PC-9 (cell line): ENCODE results near the gene ATF2.
A peak's percentile ranks its signal among the peaks of the same experiment; 100 is the strongest.

Experiments
- CTCF ChIP-seq: fragments of 200-600 bp; sonication (generic); conservative IDR thresholded peaks from 2 replicates; pipeline ENCODE4 v1.6.1; 2017; ENCODE audit warnings: mixed run types, antibody characterized with exemption, mild to moderate bottlenecking, moderate library complexity
- EZH2 ChIP-seq: fragments of 200-600 bp; sonication (generic); IDR thresholded peaks from 2 replicates; pipeline ENCODE4 v1.8.0; 2017; ENCODE audit warnings: antibody characterized with exemption, low read depth

GRCh38 chr2:175111200-175111657, 56.8 kb downstream of the ATF2 start:
- peak; percentile 98 for TF ChIP-seq CTCF
- no peak for TF ChIP-seq EZH2
